NOMO-1 treated with dmso at 0.1 percent for 144 hours (cell line): ENCODE results near the gene KAZALD1.

Experiments used
- DNase-seq: peaks from one replicate; lab custom pipeline; 2025; ENCODE audit not compliant: unreplicated experiment; lab: John Stamatoyannopoulos, UW

The KAZALD1 gene

DNA sequence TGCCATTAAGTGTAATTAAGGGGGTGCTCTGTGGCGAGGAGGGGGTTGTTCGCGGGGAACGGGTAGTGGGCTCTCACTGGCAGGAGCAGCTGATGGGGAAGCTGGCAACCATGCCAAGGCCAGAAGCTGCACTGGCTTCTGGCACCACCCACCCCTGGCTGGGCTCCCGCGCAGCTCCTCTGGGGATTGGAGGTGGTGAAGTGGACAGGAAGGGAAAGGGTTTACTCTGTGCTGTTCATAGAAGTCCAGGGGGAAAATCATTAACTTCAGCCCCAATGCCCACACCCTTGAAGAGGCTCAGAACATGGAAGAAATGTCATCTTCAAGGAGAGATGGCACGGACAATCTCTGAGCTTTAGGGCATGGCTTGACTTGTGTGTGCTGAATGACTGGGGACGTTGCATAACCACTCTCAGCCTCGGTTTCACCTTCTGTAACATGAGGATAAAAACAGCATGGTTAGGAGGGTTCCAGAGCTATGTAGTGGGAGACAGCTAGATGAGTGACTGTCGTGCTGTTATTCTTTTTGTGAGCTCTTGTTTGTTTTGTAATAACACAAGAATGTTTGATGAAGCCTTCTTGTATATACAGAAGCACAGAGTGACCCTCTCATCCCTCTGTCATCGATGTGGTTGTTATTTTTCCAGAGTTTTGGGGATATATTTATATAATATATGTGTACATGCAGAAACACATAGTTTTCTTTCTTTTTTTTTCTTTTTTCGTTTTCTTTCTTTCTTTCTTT, 29.9 kb downstream of the KAZALD1 start:
- no peak for DNase-seq

DNA sequence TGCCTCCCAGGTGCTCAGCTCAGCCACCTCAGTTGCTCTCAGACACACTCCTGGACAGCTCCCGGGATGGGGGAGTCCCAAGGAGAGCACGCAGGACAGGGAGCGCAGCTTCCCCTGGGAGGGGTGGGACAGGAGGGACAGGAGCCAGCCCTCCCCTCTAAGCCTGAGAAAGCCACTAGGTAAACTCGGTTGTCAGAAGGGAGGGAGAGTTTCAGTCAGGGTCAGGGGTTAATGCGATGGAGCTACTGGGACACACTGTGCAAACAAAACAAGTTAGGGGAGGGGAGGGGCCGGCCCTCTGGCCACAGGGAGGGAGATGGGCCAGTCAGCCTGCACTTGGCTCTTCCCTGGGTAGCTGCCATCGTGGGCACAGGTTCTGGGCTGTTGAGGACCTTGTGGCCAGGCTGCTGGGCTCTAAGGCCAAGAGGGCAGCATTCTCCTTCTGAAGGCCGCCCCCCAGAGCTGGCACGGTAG, 31.1 kb downstream of the KAZALD1 start:
- DNase-seq, result no peak

DNA sequence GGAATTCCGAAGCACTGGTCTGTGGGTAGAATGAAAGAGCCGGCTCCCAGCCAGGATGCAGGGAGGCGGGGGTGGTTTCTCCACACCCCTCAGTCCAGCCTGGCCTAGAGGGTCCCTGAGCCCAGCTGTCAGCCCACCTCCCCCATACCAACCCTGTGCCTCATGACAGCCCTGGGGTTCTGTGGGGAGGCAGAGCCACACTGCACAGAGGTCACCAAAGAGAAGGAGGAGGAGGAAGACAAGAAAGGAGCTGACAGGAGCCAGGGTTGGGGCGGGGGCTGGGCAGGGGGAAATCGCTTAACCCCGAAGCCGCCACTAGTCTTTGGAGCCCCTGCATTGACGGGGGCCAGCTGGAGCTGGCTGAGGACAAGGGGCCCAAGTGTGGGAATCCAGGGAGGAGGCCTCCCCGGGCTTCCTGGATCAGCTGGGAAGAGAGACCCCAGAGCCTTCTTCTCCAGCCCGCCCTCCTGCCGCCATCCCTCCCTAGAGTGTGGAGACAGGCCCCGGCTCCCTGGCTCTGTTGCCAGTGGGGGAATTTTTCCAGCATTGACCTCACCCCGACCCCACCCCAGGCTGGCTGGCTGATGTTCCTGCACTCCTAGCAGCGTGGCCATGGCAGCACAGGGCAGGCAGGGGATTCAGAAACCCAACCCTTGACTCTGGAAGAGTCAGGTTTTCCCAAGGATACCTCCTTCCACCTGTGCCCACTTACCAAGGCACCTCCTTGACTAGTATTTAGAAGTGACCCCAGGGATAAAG, 32.5 kb downstream of the KAZALD1 start:
- DNase-seq, result no peak

DNA sequence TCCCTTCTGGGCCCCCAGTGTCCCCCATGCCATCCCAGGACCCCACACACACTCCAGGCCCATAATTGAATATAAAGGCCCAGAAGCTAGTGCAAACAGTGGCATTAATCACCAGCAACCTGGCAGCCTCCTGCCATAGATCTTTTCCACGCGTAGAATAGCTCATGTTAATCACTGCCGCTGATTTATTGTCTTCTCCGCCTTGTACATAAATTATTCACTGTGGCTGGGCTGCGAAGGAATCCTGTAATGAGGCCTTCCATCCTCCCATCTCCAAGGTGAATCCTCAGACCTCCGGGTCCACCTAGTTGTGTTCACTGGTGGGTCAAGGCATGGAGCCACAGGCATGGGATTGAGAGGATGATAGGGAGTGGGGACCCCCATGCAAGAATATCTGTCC, 33.2 kb downstream of the KAZALD1 start:
- DNase-seq, result no peak

DNA sequence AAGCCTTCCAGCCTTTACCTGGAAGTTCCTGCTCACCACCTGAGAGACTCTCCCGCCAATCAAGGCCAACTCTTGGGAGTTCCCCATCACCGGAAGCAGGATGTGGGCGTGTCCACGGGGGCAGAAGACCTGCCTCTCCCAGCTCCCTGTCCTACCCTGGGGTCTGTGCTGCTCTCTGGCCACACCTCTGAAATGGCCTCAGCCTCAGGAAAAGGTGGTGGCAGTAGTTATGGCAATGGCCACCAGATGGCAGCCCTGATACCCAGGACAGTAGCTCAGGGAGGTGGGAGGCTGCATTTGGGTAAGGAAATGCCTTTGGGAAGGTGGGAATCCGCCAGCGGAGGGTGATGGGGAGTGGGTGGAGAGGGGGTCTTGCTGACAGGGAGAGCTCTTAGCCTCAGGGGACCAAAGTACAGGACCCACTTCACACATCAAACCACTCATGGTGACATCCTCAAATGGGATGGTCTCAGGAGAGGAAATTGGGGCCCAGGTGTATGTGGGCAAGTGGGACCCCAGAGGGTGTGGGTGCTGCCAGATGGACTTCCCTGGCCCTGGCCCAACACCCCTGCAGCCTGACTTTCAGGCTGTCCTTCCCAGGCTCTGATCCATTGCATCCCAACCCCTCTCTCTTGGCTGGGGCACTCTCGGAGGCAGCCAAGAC, 33.9 kb downstream of the KAZALD1 start:
- no peak for DNase-seq

DNA sequence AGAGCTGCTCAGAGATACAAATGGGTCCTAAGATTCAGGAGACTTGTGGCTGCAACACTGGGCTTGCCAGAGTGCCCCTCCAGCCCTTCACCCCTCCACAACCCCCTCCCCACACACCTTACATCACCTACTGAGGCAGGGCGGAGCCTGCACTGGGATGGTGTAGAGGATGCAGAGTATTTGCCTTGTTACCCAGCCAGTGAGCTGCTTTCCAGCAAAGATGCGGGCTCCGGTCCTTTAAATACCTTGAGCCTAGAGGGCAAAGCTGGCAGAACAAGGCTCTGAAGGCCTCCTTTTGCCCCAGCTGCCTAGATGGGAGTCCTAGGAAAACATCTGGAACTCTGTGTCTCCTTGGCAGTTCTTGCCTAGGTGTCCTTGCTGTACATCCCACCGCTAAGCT, 34.6 kb downstream of the KAZALD1 start:
- DNase-seq, result no peak

DNA sequence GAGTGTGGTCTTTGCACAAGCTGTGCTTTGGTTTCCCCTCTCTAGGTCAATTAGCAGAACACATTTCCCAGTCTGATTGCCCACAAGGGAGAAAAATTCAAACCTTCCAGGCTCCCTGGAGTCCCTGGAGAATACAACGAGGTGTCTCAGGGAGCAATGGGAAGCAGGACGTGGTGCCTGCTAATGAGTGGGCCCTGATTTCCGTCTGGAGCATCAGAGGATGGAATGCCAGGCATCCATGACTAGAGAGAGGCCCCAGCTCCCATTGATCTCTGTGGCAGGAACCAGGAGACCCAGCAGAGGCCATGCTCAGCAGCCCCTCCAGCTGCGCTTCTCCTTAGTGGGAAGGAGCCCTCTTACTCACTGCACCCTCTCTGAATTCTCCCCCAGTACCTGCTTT, 36.1 kb downstream of the KAZALD1 start:
- DNase-seq, result no peak

DNA sequence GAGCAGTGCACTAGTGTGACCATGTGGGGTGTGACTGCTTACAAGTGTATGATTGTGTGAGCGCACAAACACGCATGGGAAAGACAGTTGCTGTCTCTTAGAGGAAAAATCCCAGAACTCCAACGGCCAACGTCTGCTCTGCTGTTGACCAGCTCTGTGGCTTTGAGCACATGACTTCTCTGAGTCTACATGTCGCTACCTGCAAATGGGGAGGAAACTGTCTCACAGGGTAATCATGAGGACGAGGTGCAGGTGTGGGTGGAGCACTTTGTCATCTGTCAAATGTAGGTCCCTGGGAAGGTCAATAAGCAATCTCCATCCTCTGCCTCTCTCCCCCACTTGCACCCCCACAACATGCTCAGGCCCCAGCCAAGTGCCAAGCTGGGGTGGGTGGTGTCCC, 38.1 kb downstream of the KAZALD1 start:
- no peak for DNase-seq

DNA sequence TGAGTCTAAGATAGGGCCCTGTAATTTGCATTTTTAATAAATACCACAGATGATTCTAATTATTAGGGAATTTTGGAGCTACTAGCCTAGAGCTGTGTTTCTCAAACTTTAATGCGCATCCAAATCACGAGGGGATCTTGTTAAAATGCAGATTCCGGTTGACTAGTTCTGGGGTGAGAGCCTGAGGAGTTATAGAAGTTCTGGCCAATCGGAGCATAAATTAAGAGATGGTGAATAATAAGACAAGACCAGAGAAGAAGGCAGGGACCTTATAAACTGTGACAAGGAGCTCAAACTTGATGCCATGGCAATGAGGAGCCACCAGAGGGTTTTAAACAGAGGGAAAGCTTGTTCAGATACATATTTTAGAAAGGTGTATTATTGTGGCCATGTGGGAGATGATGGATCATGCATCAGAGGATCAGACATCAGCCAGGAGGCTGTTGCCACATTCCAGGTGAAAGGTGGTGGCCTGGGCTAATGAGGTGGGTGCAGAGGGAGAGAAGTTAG, 39.6 kb downstream of the KAZALD1 start:
- DNase-seq, result no peak

DNA sequence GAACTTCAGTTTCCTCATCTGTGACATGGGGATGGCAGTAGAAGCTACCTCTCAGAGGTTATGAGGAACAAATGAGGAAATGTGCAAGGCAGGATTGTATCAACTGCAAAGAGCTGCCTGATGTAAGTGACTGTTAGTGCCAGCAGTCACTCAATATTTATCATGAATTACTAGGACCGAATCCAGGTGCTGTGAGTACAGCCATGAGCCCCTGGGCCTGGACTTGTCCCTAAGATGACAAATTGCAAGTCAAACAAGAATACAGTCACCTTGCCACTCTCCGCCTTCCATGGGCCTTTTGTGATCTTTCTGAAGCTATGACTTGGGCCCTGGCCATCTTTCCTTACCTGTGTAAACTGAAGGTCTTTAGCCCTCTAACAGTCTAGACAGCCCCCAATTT, 41.6 kb downstream of the KAZALD1 start:
- no peak for DNase-seq

DNA sequence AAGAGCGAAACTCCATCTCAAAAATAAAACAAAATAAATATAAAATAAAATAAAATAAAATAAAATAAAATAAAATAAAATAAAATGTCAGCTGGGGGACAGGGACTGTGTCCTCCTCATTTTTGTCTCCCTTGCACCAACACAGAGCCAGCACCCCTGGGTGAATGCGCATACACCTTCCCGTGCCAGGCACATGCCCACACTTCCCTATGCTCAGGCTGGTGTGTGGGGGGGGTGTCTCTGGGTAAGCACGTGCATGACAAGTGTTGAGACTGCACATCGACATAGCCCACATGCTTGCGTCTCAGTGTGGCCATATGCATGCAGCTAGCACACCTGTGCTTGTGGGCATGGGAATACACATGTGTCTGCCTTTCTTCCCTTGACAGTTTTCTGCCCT, 44.6 kb downstream of the KAZALD1 start:
- DNase-seq, result no peak

DNA sequence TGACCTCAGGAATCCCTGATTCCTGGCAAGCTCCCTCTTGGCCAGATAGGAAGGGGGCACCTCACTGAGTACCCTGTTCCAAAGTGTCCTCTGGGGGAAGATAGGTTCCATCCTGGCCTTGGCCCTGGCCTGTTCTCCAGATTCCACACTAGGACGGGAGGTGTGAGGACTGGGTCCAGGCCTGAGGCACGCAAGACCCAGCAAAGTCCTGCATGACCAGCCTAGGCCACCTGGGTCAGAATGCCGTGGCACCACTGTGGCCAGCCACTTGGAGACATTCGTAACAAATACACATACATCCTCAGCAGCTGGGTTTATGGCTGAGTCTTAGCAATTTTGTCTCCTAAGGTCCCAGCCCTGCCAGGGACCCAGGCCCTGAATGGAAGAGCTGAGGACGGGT, 46.0 kb downstream of the KAZALD1 start:
- DNase-seq, result no peak

DNA sequence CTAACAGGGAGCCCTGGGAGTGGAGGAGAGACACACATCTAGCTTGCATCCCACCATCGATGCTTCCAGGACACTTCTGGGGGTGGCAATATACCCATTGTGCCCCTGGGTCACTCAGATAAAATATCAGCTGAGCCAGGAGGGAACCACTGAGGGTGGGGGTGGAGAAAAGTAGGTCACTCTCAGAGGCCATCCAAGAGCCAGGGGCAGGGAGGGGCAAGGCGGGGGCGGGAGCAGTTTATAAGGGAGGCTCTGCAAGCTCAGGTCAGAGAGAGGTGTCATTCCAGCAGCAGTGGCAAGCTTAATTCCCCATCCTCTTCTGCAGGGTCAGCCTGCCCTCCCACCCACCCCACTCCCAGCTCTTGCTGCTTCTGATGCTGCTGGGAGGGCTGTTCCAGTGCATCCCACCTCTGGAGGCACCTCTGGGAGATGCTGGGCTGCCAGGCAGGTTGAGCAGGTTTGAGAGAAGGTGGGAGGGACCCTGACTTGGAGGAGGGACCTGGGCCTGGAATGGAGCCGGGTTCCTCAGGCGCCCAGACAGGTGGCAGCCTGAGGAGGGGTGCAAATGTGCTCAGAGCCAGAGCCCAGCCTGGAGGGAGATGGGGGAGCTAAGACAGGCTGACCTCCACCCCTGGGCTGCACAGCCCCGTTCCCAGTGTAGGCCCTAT, 49.2 kb downstream of the KAZALD1 start:
- no peak for DNase-seq

DNA sequence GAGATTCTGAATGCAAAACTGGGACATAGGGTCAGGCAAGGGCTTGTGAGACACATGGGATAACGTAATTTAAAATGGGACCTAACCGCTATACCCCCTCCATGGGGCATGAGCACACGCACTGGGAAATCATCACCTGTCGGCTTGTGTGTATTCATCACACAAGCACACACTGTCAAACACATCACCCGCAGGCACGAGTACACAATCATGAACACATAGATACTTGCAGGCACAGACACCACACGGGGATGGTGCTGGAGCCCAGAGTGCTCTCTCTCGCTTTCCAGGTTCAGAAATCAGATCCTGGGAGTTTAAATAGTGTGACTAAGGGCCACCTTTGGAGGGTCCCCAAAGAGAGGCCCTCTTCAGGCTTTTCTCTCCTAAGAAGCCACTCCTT, 49.8 kb downstream of the KAZALD1 start:
- DNase-seq, result no peak

DNA sequence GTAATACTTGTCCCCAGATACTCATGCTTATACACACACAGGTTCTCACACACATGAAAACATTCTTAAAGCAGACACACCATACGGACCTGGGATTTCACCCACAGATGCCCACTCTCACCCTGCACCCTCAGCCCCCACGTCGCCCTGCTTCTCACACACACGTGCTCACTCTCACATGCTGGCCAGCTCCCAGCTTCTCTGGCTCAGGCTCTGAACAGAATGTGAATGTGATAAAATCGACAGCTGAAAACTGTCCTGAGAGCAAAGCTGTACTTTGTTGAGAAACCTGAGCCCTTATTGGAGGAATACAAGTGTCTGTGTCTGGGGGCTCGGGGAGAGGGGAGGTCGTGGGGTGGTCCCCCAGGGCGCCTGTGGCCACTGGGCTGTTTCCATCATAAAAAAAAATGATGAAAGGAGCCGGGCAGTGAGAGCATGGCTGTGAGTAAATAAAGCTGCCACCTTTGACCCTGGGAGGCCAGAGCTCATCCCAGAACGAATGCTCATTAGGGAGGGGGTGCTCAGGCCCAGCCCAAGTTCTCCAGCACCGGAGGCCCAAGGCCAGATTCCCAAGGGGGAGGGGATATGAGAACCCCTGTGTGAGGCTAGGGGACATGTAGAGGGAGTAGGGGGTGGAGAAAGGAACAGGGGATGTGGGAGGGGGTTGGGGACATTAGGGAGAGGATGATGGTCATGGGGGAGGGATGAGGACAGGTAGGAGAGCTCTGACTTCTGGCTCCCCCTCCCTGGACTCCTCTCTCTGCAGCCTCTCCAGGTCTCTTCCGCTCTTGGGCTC, 51.2 kb downstream of the KAZALD1 start:
- no peak for DNase-seq

DNA sequence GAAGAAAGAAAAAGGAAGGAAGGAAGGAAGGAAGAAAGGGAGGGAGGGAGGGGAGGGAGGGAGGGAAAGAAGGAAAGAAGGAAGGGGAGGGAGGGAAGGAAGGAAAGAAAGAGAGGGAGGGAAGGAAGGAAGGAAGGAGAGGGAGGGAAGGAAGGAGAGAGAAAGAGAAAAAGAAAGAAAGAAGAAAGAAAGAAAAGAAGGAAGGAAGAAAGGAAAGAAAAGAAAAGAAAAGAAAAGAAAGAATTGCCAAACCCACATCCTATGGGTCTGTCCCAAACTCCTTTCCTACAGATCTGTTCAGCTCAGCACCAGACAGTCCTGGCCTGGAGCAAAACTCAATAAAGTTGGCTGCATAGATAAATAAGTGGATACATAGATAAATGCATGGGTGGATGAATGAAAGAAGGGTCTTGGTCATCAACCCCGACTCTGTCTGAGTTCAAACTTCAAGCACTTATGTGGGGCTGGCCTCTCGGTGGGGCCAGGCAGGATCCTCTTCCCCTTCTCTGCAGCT, 52.2 kb downstream of the KAZALD1 start:
- no peak for DNase-seq

DNA sequence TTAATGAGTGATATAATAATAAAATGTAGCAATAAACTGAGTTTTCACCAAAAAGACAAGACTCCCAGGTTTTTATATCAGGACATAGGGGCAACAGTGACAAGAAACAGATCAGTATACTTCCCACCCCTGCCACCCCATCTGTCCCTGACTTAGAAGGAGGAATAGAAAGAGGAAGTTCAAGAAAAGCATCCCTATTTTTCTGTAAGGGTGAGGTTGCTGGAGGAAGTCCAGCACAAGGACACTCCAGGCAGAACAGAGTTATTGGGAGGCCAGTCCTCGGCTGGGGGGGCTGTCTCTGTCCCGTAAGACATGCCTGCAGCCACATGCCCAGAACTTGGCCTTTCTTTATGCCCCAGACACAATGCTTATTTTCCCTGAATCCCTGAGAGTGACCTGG, 52.9 kb downstream of the KAZALD1 start:
- DNase-seq, result peak; percentile 28
